Mammary epithelial cell (primary cell): Measurements from ENCODE around the gene NRG3.

ENCODE experiments used
- CTCF ChIP-seq, 2 donors: IDR thresholded peaks in 1 of 2; conservative IDR thresholded peaks in 1 of 2; 2 replicates each; pipeline ENCODE4 v1.5.1; 2011 to 2012; ENCODE audit warnings: inconsistent platforms in 2 of 2, low read length in 2 of 2, mild to moderate bottlenecking in 2 of 2, control low read depth in 1 of 2, low read depth in 1 of 2; ENCODE audit not compliant: insufficient read depth in 1 of 2; ENCODE audit errors: extremely low read depth in 1 of 2
- EZH2 ChIP-seq: IDR thresholded peaks from 2 replicates; pipeline ENCODE4 v1.6.1; 2012; ENCODE audit warnings: low read length, inconsistent platforms, borderline replicate concordance

- no peak for TF ChIP-seq CTCF (conservative IDR thresholded peaks at IDR 0.05 in 1 of 2, IDR thresholded peaks at IDR 0.05 in 1 of 2; ENCODE audit: extremely low read depth in 1 of 2, insufficient read depth in 1 of 2, low read depth in 1 of 2, low read length in 2 of 2)
- TF ChIP-seq EZH2, result no peak
Observed at GRCh38 chr10:82515256-82515655, 640.3 kb downstream of the NRG3 start.
